SK-N-SH treated with all-trans-retinoic acid at 6 μM for 48 hours (cell line): Measurements from ENCODE around the gene NBAS.

Experiments
- CREB5 ChIP-seq: fragments of 250-450 bp; sonication (Bioruptor Pico); IDR thresholded peaks from 2 replicates; pipeline ENCODE4 v1.5.1; 2020; ENCODE audit warnings: low read depth, mild to moderate bottlenecking, moderate library complexity
- CSRNP3 ChIP-seq: fragments of 250-450 bp; sonication (Bioruptor Pico); IDR thresholded peaks from 2 replicates; pipeline ENCODE4 v1.5.1; 2021; ENCODE audit warnings: mild to moderate bottlenecking, moderate library complexity
- GLIS3 ChIP-seq: fragments of 250-450 bp; sonication (Bioruptor Pico); IDR thresholded peaks from 2 replicates; pipeline ENCODE4 v1.5.0; 2020; ENCODE audit warnings: mild to moderate bottlenecking, moderate library complexity
- PATZ1 ChIP-seq: fragments of 250-450 bp; sonication (Bioruptor Pico); IDR thresholded peaks from 2 replicates; pipeline ENCODE4 v1.8.0; 2020; ENCODE audit warnings: mild to moderate bottlenecking, moderate library complexity, borderline replicate concordance
- POU6F1 ChIP-seq: fragments of 250-450 bp; sonication (Bioruptor Pico); IDR thresholded peaks from 2 replicates; pipeline ENCODE4 v1.8.0; 2021; ENCODE audit warnings: low read depth, mild to moderate bottlenecking, moderate library complexity, borderline replicate concordance
- SNAI2 ChIP-seq: fragments of 250-450 bp; sonication (Bioruptor Pico); IDR thresholded peaks from 2 replicates; pipeline ENCODE4 v1.5.0; 2020; ENCODE audit warnings: mild to moderate bottlenecking, moderate library complexity
- TCF4 ChIP-seq: fragments of 250-450 bp; sonication (Bioruptor Pico); IDR thresholded peaks from 2 replicates; pipeline ENCODE4 v1.8.0; 2021; ENCODE audit warnings: mild to moderate bottlenecking, moderate library complexity, borderline replicate concordance
- TSHZ2 ChIP-seq: fragments of 250-450 bp; sonication (Bioruptor Pico); IDR thresholded peaks from 2 replicates; pipeline ENCODE4 v1.5.0; 2020; ENCODE audit warnings: mild to moderate bottlenecking, moderate library complexity
- ZFP3 ChIP-seq: fragments of 250-450 bp; sonication (Bioruptor Pico); IDR thresholded peaks from 2 replicates; pipeline ENCODE4 v1.5.0; 2020; ENCODE audit warnings: mild to moderate bottlenecking, moderate library complexity
- ZFP30 ChIP-seq: fragments of 450-650 bp; formaldehyde crosslinking; IDR thresholded peaks from 2 replicates; pipeline ENCODE4 v1.5.0; 2022; ENCODE audit warnings: mild to moderate bottlenecking, moderate library complexity
- ZNF8 ChIP-seq: fragments of 450-650 bp; formaldehyde crosslinking; IDR thresholded peaks from 2 replicates; pipeline ENCODE4 v1.5.0; 2020; ENCODE audit warnings: mild to moderate bottlenecking, moderate library complexity

- no peak for TF ChIP-seq SNAI2 (CRISPR knock-in tag)
- TF ChIP-seq GLIS3 (CRISPR knock-in tag), result no peak
- TF ChIP-seq CSRNP3 (CRISPR knock-in tag), result no peak
- TF ChIP-seq POU6F1 (CRISPR knock-in tag), result no peak
- no peak for TF ChIP-seq PATZ1 (CRISPR knock-in tag)
- TF ChIP-seq TCF4 (CRISPR knock-in tag), result no peak
- TF ChIP-seq ZNF8 (CRISPR knock-in tag), result no peak
- TF ChIP-seq CREB5 (CRISPR knock-in tag), result no peak
- TF ChIP-seq ZFP30, result no peak
- TF ChIP-seq ZFP3 (CRISPR knock-in tag), result no peak
- TF ChIP-seq TSHZ2 (CRISPR knock-in tag), result no peak
Observed at GRCh38 chr2:15498554-15498953, 62.6 kb downstream of the NBAS start.
